ENCODE data around the gene NMT1. TPM values are rescaled to one million over a fixed set of nuclear protein-coding genes. Genes with fewer than 3 reads are reported as not detected.
A peak's percentile ranks its signal among the peaks of the same experiment; 100 is the strongest.

Gene NMT1
- total RNA-seq, 2 donors from 2014 or later: 44.6 to 52.7 TPM

- Histone ChIP-seq H3K4me1 (peaks cover 0 to 44% of the 10 kb centered on the region in 2 donors), H3K9me3 (no peaks in the 10 kb centered on the region), H3K36me3 (no peaks in the 10 kb centered on the region), H3K27ac (no peak overlapping the region), H3K4me3 (no peak overlapping the region), H3K27me3 (no peaks in the 10 kb centered on the region)
- no peak for DNase-seq (ENCODE audit: low spot score)
- no peak for TF ChIP-seq CTCF (IDR thresholded peaks at IDR 0.05)
Observed at GRCh38 chr17:45040459-45040858, 20.7 kb upstream of the NMT1 start.

DNA sequence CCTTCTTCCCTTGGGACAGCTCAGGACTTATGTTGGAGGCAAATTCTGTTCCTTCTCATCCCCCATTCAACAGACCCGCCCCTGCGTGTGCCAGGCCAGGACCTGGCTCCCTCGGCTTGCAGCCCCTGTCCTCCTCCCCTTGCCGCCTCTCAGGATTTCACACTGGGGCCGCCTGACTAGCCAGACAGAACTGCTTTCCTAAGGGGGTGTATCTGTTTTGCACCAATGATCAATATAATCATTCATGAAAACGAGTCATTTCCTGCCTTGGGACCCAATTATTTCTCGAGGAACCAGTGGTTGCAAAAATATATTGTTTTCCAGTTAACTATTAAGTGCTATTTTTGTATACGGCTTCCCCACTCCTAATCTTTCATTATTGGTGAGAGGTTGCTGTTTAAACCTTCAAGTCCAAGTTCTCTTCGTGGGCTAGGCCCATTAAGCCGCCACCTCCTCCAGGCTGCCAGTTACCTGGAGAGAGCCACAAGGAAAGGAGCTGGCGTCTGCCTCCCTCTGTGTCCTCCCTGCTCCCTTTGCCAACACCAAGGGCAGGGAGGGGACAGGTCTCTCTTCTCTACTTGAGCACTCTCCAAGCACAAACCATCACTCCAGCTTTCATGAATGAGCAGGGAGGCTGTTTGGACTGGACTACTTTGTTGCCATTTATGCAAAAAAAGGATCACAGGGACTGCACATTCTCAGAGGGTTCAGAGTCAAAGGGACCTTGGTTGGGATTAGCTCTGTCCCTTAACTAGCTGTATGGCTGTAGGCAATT is 18.6 kb upstream of the NMT1 start:
- no peaks in the 10 kb centered on the region for H3K27me3 ChIP-seq

DNA sequence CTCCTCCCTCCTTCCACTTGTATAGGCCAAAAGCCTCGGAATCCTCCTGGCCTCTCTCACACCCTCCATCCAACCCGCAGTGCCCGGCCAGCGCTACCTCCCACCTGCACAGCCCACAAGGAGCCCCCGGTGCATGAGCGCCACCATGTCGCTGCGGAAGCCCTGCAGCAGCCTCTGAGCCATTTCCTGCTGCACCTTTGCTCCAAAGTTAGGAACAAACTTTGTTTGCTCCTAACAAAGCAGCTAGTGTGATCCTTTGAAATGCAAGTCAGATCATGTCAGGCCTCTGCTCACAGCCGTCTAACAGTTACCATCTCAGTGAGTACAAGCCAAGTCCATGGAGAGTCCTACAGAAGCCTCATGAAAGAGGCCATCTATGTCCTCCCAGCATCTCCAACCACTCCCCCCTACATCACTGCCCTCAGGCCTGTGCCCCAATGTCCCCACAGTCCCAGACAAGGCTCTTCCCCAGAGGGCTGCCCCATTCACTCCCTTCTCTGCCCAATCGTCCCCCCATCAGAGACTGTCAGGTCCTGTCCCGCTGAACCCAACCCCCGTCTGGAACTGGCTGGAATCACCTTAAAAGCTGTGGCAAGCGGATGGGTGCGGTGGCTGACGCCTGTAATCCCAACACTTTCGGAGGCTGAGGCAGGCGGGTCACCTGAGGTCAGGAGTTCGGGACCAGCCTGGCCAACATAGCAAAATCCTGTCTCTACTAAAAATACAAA is 17.1 kb upstream of the NMT1 start:
- DNase-seq (ENCODE audit: low spot score): no peak
- Histone ChIP-seq H3K9me3 (no peaks in the 10 kb centered on the region), H3K4me3 (no peak overlapping the region), H3K36me3 (no peaks in the 10 kb centered on the region), H3K4me1 (peaks cover 0 to 34% of the 10 kb centered on the region in 2 donors), H3K27ac (peak overlapping the region; percentile 46 to 53), H3K27me3 (no peaks in the 10 kb centered on the region)
- no peak for TF ChIP-seq CTCF (IDR thresholded peaks at IDR 0.05)

More for the DNA sequence above, 18.6 kb upstream of the NMT1 start:
- no peaks in the 10 kb centered on the region for H3K36me3 ChIP-seq
- peak overlapping the region; percentile 21 to 46 for H3K27ac ChIP-seq
- no peaks in the 10 kb centered on the region for H3K9me3 ChIP-seq
- H3K4me3 ChIP-seq: no peak overlapping the region
- DNase-seq (ENCODE audit: low spot score): no peak
- no peak for TF ChIP-seq CTCF (IDR thresholded peaks at IDR 0.05)
- H3K4me1 ChIP-seq: peaks cover 0 to 44% of the 10 kb centered on the region in 2 donors

DNA sequence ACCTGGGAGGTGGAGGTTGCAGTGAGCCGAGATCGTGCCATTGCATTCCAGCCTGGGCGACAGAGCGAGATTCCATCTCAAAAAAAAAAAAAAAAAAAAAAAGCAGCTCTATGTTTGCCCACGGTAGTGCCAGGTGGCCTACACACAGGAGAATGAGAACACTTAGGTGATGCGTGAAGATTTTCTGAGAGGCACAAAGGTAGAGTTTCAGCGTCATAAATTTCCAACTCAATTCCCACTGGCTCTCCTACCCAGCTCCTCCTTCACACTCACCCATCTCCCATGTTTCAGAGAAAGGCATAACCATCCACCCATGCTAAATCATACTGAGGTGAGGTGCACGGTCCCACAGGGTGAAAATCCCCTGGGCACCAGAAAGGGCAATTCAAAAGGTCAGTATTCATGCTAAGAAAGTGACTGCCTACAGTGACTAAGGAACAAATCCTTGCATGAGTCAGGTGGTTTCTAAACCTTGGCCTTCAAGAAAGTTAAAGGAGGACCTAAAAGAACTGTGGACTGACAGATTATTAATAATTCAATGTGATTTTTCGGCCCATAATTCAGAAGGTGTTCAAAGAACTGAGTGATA is 14.5 kb upstream of the NMT1 start:
- Histone ChIP-seq H3K4me1 (peaks cover 0 to 32% of the 10 kb centered on the region in 2 donors), H3K27me3 (no peaks in the 10 kb centered on the region), H3K9me3 (no peaks in the 10 kb centered on the region), H3K36me3 (no peaks in the 10 kb centered on the region), H3K4me3 (no peak overlapping the region), H3K27ac (no peak overlapping the region)
- DNase-seq (ENCODE audit: low spot score): no peak
- TF ChIP-seq CTCF (IDR thresholded peaks at IDR 0.05): no peak

- no peaks in the 10 kb centered on the region for H3K27me3 ChIP-seq
- no peak overlapping the region for H3K27ac ChIP-seq
- TF ChIP-seq CTCF (IDR thresholded peaks at IDR 0.05): peak in 1 of 2 donors; percentile 15
- H3K36me3 ChIP-seq: no peaks in the 10 kb centered on the region
- peaks cover 0 to 23% of the 10 kb centered on the region in 2 donors for H3K4me1 ChIP-seq
- no peak overlapping the region for H3K4me3 ChIP-seq
- H3K9me3 ChIP-seq: no peaks in the 10 kb centered on the region
- no peak for DNase-seq (ENCODE audit: low spot score)
Observed at GRCh38 chr17:45048795-45049563, 12.1 kb upstream of the NMT1 start.
